PC-3 (cell line): ENCODE results near the gene GBP7. TPM values are rescaled to one million over a fixed set of nuclear protein-coding genes. Genes with fewer than 3 reads are reported as not detected.

ENCODE experiments used
- ATAC-seq: fragments of 200-7000 bp; cut with Tn5 transposase; 2 replicates; pipeline ENCODE4 v1.9.1; 2020; ENCODE audit warnings: mild to moderate bottlenecking, moderate library complexity
- BruUV-seq: library from RNA; stranded (reverse); fragments of 400-500 nt; replicated peaks from 2 replicates; lab custom pipeline; 2021; lab: Mats Ljungman, UMichigan
- CTCF ChIA-PET: fragments of 300-600 bp; sonication (Branson Sonifier 250); formaldehyde crosslinking; loops from one replicate; lab custom pipeline; 2022; ENCODE audit warnings: antibody characterized with exemption; lab: Charles Lee
- POLR2A ChIA-PET: fragments of 300-600 bp; sonication (Branson Sonifier 250); formaldehyde crosslinking; loops from one replicate; lab custom pipeline; 2022; ENCODE audit warnings: antibody characterized with exemption; ENCODE audit not compliant: unreplicated experiment; lab: Charles Lee
- DNase-seq: peaks from one replicate; pipeline ENCODE4 v3.0.0-alpha.2; 2015
- H2AFZ ChIP-seq: fragments of 300-600 bp; sonication (generic); 2 replicates; pipeline ENCODE4 v1.6.0; 2016; ENCODE audit warnings: antibody characterized with exemption, low read length
- H3F3A ChIP-seq: fragments of 300-600 bp; sonication (generic); one replicate; pipeline ENCODE4 v1.6.0; 2017; ENCODE audit warnings: antibody characterized with exemption, low read length, control low read depth, mild to moderate bottlenecking; ENCODE audit not compliant: unreplicated experiment
- H3K27ac ChIP-seq: fragments of 300-600 bp; sonication (generic); 2 replicates; pipeline ENCODE4 v1.5.1; 2016; ENCODE audit warnings: mild to moderate bottlenecking, low read length
- H3K27me3 ChIP-seq: fragments of 300-600 bp; sonication (generic); 2 replicates; pipeline ENCODE4 v1.6.1; 2016; ENCODE audit warnings: low read length, mixed read lengths
- H3K36me3 ChIP-seq: fragments of 300-600 bp; sonication (generic); 2 replicates; pipeline ENCODE4 v1.6.1; 2016; ENCODE audit warnings: low read depth, mixed run types, low read length, mixed read lengths
- H3K4me1 ChIP-seq: fragments of 300-600 bp; sonication (generic); 2 replicates; pipeline ENCODE4 v1.5.1; 2016; ENCODE audit warnings: low read length; ENCODE audit not compliant: insufficient read depth
- H3K4me2 ChIP-seq: fragments of 300-600 bp; sonication (generic); 2 replicates; pipeline ENCODE4 v1.6.0; 2016; ENCODE audit warnings: low read length
- H3K4me3 ChIP-seq: fragments of 300-600 bp; sonication (generic); 2 replicates; pipeline ENCODE4 v1.5.1; 2016; ENCODE audit warnings: mild to moderate bottlenecking, low read length, mixed read lengths
- H3K79me2 ChIP-seq: fragments of 300-600 bp; sonication (generic); 2 replicates; pipeline ENCODE4 v1.6.1; 2017; ENCODE audit warnings: low read length, mixed read lengths
- H3K9ac ChIP-seq: fragments of 300-600 bp; sonication (generic); 2 replicates; pipeline ENCODE4 v1.6.0; 2016; ENCODE audit warnings: mild to moderate bottlenecking, low read length
- H3K9me2 ChIP-seq: fragments of 300-600 bp; sonication (generic); replicated peaks from 2 replicates; pipeline ENCODE4 v1.6.1; 2016; ENCODE audit warnings: mixed run types, low read length, mixed read lengths
- H3K9me3 ChIP-seq: fragments of 300-600 bp; sonication (generic); 2 replicates; pipeline ENCODE4 v1.6.1; 2016; ENCODE audit warnings: low read length, mixed read lengths
- H4K20me1 ChIP-seq: fragments of 300-600 bp; sonication (generic); 2 replicates; pipeline ENCODE4 v1.6.1; 2016; ENCODE audit warnings: low read length, mixed read lengths
- EZH2 ChIP-seq: fragments of 300-600 bp; sonication (generic); IDR thresholded peaks from one replicate; pipeline ENCODE4 v1.6.1; 2017; ENCODE audit warnings: antibody characterized with exemption, mild to moderate bottlenecking, low read length; ENCODE audit not compliant: unreplicated experiment
- EZH2phosphoT487 ChIP-seq: fragments of 300-600 bp; sonication (generic); IDR thresholded peaks from 2 replicates; pipeline ENCODE4 v1.6.1; 2018; ENCODE audit warnings: mild to moderate bottlenecking, antibody characterized with exemption, low read length, borderline replicate concordance
- intact Hi-C: fragments of 100-400 bp; cut with micrococcal nuclease; formaldehyde crosslinking; loops from 2 replicates; pipeline ENCODE4 v1.9.0; 2023
- total RNA-seq: library from RNA; depleted of rRNA; stranded (reverse); fragments of >200 nt; gene quantifications from 2 replicates; pipeline ENCODE4 v1.2.3, GENCODE V29; 2014
- TF ChIP-seq, protein P1 (sequence below): fragments of 300-600 bp; sonication (generic); conservative IDR thresholded peaks from 2 replicates; pipeline ENCODE4 v1.5.1; 2017; ENCODE audit warnings: antibody characterized with exemption, low read depth, mild to moderate bottlenecking, low read length

Gene GBP7
- total RNA-seq, 1 experiment from 2014 or later = 0.07 TPM

DNA sequence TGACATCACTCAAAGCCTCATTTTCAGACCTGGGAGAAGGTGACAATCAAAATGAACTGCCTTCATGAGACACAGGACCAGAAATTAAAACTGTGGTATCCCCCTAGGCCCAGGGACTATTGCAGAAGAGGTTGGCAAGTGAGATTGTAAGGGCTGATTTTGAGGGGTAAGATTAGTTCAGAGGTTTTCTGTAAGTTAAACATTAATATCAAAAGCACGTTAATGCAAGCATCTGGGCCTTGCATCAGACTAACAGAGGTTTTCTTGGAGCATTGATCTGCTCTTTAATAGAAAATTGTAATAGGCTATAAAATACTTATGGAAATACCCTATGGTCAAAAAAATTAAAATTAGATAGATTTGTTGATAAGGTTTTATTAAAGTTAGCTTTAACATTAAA lies 37.5 kb upstream of the GBP7 start:
- H3K4me3 ChIP-seq = no peak overlapping the region
- ChIA-PET POLR2A (no interaction called here), CTCF (no interaction called here)
- no peak overlapping the region for H2AFZ ChIP-seq
- H3K4me2 ChIP-seq = no peak overlapping the region
- no peak overlapping the region for H3K9ac ChIP-seq
- H3F3A ChIP-seq = no peaks in the 10 kb centered on the region
- H3K4me1 ChIP-seq = no peaks in the 10 kb centered on the region
- BruUV-seq = no TSS peak
- H3K27ac ChIP-seq = no peak overlapping the region
- H3K9me3 ChIP-seq = peaks cover 22% of the 10 kb centered on the region; the same call in 1 of the 2 replicates
- no peaks in the 10 kb centered on the region for H3K27me3 ChIP-seq
- DNase-seq = no peak
- ATAC-seq = no peak
- no peaks in the 10 kb centered on the region for H3K9me2 ChIP-seq
- TF ChIP-seq, protein P1, sequence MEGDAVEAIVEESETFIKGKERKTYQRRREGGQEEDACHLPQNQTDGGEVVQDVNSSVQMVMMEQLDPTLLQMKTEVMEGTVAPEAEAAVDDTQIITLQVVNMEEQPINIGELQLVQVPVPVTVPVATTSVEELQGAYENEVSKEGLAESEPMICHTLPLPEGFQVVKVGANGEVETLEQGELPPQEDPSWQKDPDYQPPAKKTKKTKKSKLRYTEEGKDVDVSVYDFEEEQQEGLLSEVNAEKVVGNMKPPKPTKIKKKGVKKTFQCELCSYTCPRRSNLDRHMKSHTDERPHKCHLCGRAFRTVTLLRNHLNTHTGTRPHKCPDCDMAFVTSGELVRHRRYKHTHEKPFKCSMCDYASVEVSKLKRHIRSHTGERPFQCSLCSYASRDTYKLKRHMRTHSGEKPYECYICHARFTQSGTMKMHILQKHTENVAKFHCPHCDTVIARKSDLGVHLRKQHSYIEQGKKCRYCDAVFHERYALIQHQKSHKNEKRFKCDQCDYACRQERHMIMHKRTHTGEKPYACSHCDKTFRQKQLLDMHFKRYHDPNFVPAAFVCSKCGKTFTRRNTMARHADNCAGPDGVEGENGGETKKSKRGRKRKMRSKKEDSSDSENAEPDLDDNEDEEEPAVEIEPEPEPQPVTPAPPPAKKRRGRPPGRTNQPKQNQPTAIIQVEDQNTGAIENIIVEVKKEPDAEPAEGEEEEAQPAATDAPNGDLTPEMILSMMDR = no peak
- TF ChIP-seq EZH2 (no peak), EZH2phosphoT487 (no peak)
- no peaks in the 10 kb centered on the region for H3K79me2 ChIP-seq
- H4K20me1 ChIP-seq = no peaks in the 10 kb centered on the region
- H3K36me3 ChIP-seq = no peaks in the 10 kb centered on the region
- intact Hi-C loops = no loop called here

GRCh38 chr1:89211035-89211634 lies 35.3 kb upstream of the GBP7 start:
- no peaks in the 10 kb centered on the region for H3F3A ChIP-seq
- ATAC-seq (no peak), DNase-seq (no peak)
- H3K36me3 ChIP-seq = no peaks in the 10 kb centered on the region
- no peaks in the 10 kb centered on the region for H3K27me3 ChIP-seq
- peaks cover 17% of the 10 kb centered on the region; the same call in 1 of the 2 replicates for H3K9me3 ChIP-seq
- ChIA-PET POLR2A (no interaction called here), CTCF (no interaction called here)
- no peak overlapping the region for H3K27ac ChIP-seq
- no peak overlapping the region for H3K9ac ChIP-seq
- H3K4me2 ChIP-seq = no peak overlapping the region
- H3K4me1 ChIP-seq = no peaks in the 10 kb centered on the region
- H2AFZ ChIP-seq = no peak overlapping the region
- H4K20me1 ChIP-seq = no peaks in the 10 kb centered on the region
- H3K79me2 ChIP-seq = no peaks in the 10 kb centered on the region
- no peak overlapping the region for H3K4me3 ChIP-seq
- H3K9me2 ChIP-seq = no peaks in the 10 kb centered on the region
- intact Hi-C loops = no loop called here
- BruUV-seq = no TSS peak
- TF ChIP-seq EZH2 = no peak
- no peak for TF ChIP-seq EZH2phosphoT487
- TF ChIP-seq, protein P1 = no peak

DNA sequence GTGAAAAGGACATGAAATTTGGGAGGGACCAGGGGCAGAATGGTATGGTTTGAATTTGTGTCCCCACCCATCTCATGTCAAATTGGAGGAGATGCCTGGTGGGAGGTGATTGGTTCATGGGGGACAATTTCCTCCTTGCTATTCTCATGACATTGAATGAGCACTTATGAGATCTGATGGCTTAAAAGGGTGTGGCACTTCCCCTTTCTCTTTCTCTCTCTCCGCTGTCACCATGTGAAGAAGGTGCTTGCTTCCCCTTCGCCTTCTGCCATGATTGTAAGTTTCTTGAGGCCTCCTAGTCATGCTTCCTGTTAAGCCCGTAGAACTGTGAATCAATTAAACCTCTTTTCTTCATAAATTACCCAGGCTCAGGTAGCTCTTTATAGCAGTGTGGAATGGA lies 30.6 kb upstream of the GBP7 start:
- H3K9me3 ChIP-seq = 0 out of 2 replicates have a peak, but pooled peaks cover 12% of the 10 kb centered on the region
- H3F3A ChIP-seq = no peaks in the 10 kb centered on the region
- H3K9me2 ChIP-seq = no peaks in the 10 kb centered on the region
- intact Hi-C loops = no loop called here
- ChIA-PET POLR2A (no interaction called here), CTCF (no interaction called here)
- no peak overlapping the region for H2AFZ ChIP-seq
- no peak overlapping the region for H3K27ac ChIP-seq
- H3K79me2 ChIP-seq = no peaks in the 10 kb centered on the region
- no peak for ATAC-seq
- TF ChIP-seq, protein P1 = no peak
- H3K27me3 ChIP-seq = no peaks in the 10 kb centered on the region
- no peaks in the 10 kb centered on the region; the same call in 1 of the 2 replicates for H3K36me3 ChIP-seq
- H3K4me2 ChIP-seq = no peak overlapping the region
- H3K9ac ChIP-seq = no peak overlapping the region
- H3K4me1 ChIP-seq = no peaks in the 10 kb centered on the region
- H4K20me1 ChIP-seq = no peaks in the 10 kb centered on the region
- H3K4me3 ChIP-seq = no peak overlapping the region
- no TSS peak for BruUV-seq
- no peak for DNase-seq
